Glomerular visceral epithelial cell (primary cell): ENCODE results near the gene CNTN4.
"Not testable (repeated sequence)": the region's sequence is repeated elsewhere in the genome, so short reads cannot be mapped to it uniquely, and the experiment has no call there.

Experiments used
- DNase-seq: peaks from one replicate; pipeline ENCODE4 v3.0.0-alpha.2; 2016; ENCODE audit errors: extremely low spot score

The CNTN4 gene

DNA sequence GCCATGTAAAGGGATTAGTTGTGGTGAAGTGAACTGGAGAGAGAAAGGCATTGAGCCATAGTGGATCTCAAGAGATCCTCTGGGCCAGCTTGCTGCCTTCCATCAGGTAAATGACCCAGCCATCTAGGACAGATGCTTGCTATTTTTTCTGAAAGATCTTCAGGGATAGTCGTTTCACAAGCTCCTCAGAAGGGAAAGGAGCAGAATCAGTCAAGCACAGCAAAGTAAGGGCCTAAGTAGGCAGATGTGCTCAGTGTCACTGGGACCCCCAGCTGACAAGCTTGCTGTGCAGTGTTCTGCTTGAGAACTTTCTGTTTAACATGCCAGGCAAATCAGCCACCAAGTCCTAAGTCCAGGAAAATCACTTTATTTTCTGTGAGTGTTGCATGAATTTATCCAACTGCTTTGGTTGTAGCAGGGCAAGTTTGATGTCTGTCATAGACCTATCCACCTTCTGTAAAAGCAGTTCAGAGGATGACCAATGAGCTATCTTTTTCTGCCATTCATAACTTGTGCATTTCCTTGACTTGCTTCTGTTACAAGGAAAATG lies 691.7 kb downstream of the CNTN4 start:
- DNase-seq: no peak

DNA sequence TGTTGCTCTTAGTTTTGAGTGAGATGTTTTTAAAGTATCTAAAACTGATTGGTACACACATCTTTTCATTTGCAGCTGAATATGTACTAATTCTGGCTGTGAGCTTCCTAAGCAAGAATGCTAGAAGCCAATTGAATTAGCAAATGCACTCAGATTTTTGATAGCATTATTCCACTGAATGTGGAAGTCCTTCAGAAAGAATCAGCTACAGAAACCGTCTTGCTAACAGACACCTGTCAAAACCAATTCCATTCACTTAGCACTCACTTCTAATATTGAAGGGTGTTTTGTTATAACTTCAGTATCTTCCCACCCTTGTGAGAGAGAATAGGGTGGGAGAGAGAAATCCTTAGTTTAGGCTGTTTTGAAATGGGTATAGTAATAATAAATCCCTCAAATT lies 693.8 kb downstream of the CNTN4 start:
- DNase-seq: no peak

- no peak for DNase-seq
These were observed 695.3 kb downstream of the CNTN4 start for GRCh38 chr3:2793987-2794386.

GRCh38 chr3:2802429-2802828 lies 703.8 kb downstream of the CNTN4 start:
- DNase-seq: no peak

GRCh38 chr3:2807514-2807913 lies 708.8 kb downstream of the CNTN4 start:
- DNase-seq: no peak

GRCh38 chr3:2810723-2811122 lies 712.1 kb downstream of the CNTN4 start:
- no peak for DNase-seq

DNA sequence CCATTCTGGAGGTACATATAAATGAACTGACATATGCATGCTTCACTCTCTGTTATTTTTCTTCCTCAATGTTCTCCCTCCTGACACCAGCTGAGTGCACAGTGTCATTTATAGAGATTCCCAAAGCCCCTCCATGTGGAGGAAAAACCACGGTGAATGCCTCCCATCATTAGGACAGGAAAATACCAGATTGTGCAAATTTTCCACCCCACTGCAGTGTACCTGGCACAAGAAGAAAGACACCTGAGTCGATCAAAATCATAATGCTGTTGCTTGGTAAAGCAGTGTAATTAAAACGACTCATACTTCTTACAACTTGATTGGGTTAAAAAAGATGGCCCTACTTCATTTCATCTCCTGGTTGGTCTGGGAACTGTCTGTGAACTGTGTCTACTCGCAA lies 720.9 kb downstream of the CNTN4 start:
- DNase-seq: no peak

DNA sequence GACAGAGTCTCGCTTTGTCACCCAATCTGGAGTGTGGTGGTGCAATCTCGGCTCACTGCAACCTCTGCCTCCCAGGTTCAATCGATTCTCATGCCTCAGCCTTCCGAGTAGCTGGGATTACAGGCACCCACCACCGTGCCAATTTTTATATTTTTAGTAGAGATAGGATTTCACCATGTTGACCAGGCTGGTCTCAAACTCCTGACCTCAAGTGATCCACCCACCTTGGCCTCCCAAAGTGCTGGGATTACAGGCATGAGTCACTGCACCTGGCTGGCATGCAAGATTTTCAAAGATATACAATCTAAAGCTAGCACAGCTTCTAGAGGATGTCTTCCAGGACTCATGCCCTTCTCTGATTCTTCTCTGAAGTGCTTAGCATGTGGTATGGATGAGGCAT lies 722.3 kb downstream of the CNTN4 start:
- DNase-seq: not testable (repeated sequence)

GRCh38 chr3:2822611-2823010 lies 723.9 kb downstream of the CNTN4 start:
- DNase-seq: no peak

- DNase-seq: no peak
These were observed 724.4 kb downstream of the CNTN4 start for GRCh38 chr3:2823031-2823430.

- DNase-seq: no peak
These were observed 725.0 kb downstream of the CNTN4 start for GRCh38 chr3:2823437-2824211.

GRCh38 chr3:2826036-2826435 lies 727.4 kb downstream of the CNTN4 start:
- no peak for DNase-seq

DNA sequence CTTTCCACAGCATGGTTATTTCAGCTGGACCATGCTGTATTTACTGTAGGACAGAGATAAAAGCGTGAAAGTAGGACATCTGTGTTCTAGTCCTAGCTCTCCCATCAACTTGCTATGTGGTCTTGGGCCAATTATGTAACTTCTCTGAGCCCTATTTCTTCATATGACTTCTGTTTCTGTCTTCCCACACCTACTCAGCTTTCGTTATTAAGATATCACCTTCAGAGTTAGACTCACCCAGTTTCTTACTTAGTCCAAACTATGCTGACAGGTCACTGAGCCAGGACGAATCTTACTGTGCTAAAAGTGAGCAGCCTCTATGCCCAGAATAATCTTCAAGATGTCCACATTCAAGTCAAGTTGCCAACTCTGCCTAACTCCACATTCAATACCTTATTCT lies 727.8 kb downstream of the CNTN4 start:
- DNase-seq: no peak

DNA sequence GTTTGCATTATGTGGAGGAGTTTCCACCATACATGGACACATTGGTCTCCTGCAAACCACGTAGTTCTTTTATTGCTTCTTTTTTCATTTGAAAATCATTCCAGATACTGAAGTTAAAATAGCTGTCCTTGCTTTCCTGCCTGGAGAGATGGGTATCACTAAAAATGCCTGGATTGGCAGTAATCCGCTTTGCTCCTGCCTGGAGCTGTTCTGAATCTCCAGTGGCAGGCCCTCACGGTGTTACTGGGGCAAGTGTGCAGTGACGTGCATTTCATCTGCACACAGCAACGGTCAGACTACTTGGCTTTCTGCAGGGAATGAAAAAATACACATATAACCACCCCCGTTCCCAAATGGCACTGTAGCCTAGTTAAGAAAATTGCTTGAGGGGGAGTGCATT lies 738.6 kb downstream of the CNTN4 start:
- DNase-seq: no peak

DNA sequence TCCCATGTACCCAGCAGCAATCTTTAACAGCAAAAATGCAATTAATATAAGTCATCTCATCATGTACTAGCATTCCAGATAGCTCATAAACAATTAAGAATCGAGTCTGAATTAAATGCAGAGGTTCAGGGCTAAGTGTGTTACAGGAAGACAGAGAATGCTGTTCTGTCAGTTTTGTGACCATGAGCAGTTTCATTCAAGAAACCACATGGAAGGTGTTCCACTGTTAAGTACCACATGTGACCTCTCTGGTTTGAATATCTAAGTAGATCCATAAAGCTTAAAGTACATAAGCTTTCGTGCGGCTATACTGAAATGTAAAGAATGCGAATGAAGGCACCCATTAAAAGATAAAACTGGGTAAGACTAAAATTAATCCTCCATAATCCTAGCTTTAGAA lies 739.2 kb downstream of the CNTN4 start:
- no peak for DNase-seq

GRCh38 chr3:2838546-2839157 lies 740.0 kb downstream of the CNTN4 start:
- no peak for DNase-seq

- DNase-seq: no peak
These were observed 741.2 kb downstream of the CNTN4 start for GRCh38 chr3:2839876-2840275.

- DNase-seq: no peak
These were observed 748.6 kb downstream of the CNTN4 start for GRCh38 chr3:2847062-2847841.

GRCh38 chr3:2849092-2849491 lies 750.4 kb downstream of the CNTN4 start:
- no peak for DNase-seq

GRCh38 chr3:2850701-2851100 lies 752.0 kb downstream of the CNTN4 start:
- no peak for DNase-seq

DNA sequence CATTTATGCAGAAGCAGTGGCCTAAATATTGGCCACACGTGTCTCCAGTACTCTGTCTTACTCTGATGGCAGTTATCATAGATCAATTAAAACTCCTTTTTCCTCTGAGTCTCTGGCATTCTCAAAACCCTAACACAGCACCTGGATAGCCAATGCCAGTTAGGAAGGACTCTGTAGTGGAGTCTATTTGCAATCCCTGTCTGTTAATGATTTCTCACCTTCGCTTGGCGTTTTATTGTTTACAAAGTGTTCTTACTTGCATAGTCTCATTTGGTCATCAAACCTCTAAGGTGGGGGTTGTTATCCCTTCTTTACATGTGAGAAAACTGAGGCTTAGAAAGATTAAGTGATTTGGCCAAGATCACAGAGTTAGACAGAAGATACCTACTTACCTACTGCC lies 752.7 kb downstream of the CNTN4 start:
- no peak for DNase-seq

DNA sequence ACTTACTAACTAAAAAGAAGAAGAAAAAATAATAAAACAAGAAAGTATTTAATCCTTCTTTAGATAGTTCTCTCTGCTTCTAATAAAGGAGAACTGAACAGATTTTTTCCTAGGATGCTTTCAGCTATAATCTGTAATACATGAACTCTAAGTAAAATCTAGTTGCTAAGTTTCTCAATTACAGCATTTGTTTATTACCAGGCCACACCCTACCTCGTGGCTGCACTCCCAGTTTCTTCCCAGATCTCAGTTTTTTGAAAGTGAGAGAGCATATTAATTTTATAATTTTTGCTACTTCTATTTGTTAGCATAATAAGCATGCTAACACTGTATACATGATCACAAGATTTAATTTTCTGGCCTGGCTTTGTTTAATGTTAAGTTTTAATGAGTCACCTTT lies 753.2 kb downstream of the CNTN4 start:
- no peak for DNase-seq

GRCh38 chr3:2853651-2854050 lies 755.0 kb downstream of the CNTN4 start:
- DNase-seq: no peak
